GM18511 (cell line): ENCODE results near the gene NFIA.
"Not testable (repeated sequence)": the region's sequence is repeated elsewhere in the genome, so short reads cannot be mapped to it uniquely, and the experiment has no call there.

Experiments
- ATAC-seq: cut with Tn5 transposase; IDR thresholded peaks from one replicate; pipeline ENCODE4 v1.9.1; 2021; ENCODE audit warnings: mild to moderate bottlenecking, moderate library complexity; ENCODE audit not compliant: unreplicated experiment

NFIA gene

DNA sequence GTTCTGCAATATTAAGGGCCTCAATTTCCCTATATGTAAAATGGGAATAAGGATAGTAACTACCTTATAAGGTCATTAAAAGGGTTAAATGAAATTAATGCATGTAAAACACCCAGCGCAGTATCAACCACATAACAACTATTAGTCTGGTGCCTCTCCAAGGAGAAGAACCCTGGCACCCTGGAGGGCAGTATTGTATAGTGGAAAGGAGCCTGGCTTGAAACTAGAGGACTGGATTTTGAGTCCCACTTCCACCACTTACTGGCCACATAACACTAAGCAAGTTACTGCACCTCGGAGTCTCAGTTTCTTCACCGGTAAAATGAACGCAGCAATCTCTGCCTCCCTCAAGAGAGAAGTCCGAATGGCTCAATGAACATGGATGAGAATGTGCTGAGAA, 385.5 kb downstream of the NFIA start:
- ATAC-seq = not testable (repeated sequence)

DNA sequence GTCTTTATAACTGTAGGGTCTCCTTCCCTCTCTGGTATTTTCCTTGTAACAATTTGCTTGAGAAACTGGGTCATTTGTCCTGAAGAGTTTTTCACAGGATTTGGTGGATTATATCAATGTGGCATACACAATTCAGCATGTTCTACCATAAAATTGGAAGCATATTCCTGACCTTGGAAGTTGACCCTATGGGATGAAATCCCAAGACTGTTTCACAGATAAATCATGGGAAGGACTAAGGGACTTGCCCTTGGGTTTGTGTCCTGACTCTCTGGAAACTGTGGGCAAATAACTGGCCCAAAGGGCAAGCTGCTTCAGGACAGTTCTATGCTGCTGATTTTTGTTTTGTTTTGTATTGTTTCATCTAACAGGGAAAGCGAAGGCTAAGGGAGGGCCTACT, 387.0 kb downstream of the NFIA start:
- no peak for ATAC-seq

DNA sequence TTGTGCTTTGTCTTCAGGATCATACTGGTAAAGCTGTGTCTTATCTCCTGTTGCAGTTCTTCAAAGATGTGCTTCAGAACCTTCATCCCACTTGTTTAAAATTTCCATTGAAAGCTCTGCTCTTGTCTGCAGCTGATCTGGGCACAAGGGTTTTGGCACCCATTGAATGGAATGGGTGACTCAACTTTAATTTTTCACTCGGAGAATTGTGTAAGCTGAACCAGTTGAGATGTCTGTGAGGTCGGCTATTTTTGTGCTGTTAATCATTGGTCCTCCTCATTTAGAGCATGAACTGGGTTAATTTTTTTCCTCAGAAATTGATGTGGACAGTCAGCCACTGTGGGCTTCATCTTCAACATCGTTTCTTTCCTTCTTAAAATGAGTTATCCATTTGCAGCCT, 390.5 kb downstream of the NFIA start:
- ATAC-seq = no peak

- ATAC-seq = no peak
Observed at GRCh38 chr1:61474269-61474817, 392.0 kb downstream of the NFIA start.

DNA sequence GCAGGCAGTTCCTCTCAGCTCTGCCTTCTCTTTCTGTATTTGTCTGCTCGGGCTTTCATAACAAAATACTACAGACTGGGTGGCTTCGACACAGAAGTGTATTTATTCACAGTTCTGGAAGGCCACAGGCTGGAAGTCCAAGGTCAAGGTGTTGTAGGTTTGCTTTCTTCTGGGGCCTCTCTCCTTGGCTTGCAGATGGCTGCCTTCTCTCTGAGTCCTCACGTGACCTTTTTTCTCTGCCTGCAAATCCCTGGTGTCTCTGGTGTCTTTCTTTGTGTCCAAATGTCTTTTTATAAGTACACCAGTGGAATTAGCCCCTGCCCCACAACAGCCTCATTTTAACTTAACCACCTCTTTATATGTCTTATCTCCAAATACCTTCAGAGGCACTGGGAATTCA, 392.6 kb downstream of the NFIA start:
- no peak for ATAC-seq

DNA sequence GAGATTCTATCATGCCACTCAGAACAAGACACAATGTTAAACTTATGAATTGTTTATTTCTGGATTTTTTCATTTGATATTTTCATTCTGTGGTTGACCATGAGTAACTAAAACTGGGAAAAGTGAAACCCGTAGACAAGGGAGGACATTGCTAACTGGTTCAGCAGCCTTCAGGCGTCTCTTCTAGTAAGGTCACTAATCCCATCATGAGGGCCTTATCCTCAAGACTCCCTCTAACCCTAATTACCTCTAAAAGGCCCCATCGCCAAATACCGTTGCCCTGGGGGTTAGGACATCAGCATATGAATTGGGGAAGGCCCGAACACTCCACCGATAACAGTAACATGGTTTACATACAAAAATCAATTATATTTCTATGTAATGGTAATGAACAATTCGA, 394.9 kb downstream of the NFIA start:
- no peak for ATAC-seq

DNA sequence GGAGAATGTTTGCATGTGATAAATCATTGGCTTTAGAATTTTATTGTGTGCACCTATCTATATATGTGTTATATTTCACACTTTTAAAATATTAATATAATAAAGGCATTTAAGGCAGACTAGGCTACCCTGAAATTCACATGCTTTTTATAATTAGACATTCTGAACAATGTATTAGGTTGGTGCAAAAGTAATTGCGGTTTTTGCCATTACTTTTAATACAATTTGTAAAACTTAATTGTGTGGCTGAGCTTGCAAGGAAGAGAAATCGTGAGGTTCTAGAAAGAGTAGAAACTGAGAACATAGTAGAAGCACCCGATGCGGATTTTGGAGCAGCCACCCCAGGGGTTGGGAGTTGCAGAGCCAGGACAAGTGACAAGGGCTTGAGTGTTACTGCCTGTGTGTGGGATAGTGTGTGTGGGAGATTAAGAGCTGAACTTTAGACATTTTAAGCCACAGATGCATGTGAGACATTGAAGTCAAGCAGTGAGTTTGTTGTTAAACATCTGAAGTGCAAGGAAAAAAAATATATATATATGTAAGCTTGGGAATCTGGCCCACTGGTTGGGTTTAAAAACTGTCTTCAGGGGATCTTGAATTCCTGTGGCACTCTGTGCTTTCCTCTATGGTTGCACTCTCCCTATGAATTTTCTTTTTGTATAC, 398.0 kb downstream of the NFIA start:
- no peak for ATAC-seq

DNA sequence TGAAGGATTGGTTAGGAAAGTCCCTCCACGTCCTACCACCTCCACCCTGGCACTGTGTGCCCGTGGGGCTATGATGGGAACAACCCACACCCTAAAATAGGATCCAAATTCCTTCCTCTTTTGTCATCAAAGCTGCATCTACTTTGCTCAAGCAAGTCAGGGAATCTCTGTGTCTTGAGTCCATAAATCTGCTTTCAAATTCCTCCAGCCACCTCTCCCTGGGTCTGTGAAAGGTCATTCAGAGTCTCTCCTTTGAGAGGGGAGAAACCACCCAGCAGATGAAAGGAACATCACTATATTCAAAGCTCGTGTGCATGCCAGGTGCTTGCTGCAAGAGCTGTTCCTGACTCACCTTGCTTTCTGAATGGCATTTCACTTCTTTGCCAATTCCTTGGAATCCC, 399.0 kb downstream of the NFIA start:
- ATAC-seq = no peak

DNA sequence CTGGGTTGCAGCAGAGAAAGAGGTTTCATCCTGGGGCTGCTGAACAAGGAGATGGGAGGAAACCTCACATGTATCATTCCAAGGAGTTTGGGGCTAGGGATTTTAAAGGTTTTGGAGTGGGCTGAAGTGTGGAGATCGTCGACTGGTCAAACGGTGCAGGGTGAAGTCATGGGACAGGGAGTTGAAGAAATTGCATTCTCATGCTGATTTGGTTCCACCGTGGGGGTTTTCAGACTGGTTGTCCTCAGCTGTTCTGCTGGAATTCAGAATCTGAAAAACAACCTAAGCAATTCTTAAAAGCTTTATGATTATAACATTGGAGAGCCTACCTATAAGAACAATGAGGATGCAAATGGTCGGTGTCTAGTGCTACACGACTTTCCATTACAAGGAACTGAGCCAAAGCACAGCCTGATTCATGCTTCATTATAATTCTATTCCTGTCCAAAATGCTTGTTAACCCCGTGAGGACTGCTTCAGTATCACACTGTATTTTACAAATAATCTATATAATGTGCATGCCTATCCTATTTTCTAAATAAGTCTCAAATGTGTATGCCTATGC, 399.9 kb downstream of the NFIA start:
- ATAC-seq = no peak

DNA sequence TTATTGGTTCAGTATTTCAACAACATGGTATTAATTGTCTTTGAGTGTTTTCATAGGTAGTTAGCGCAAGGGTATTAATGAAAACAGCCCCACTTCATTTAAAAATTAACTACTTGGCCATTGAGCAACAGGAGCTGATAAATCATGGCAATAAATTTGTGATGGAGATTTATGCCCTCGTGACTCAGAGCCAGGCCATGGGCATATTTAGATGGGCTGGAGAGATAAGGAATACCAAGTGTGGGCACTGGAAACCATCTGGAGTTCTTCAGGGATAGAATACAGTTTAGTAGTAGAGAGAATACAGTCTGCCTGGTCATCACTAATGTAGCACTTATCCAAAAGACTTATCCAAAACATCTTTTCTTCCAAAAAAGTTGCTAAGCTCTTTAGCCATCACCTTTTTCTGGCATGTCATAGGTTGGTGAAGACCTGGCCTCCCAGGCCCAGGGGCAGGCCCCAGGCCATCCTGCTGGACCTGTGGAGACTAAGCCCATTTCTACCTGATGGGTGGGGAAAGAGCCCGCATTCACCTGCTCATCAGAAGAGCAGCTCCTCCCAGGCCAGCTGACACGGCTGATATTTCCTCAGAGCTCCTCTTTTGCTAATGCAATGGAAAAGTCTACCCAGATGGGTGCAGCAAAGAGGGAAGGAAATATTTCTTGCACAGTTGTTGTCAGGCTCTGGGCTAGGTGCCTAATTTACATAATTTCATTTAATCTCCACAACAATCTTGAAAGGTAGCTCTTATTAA, 404.6 kb downstream of the NFIA start:
- no peak for ATAC-seq

DNA sequence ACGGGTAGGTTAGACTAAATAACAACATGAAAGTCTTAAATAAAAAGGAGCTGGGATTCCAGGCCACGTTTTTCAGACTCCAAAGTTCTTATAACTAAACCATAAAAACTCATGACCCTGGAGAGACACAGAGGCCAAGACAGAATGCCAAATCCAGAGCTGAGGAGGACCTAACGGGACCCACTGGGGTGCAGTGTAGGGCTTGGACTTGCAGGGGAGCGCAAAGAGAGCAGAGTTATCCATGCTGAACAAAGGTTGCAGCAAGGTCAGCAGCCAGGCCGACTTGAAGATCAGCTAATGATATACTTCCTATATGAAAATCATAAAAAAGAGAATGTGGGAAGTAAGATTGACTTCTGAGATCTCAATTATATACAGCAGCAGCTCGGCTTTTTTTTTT, 405.4 kb downstream of the NFIA start:
- ATAC-seq = no peak

GRCh38 chr1:61490924-61491323, 408.6 kb downstream of the NFIA start:
- no peak for ATAC-seq

DNA sequence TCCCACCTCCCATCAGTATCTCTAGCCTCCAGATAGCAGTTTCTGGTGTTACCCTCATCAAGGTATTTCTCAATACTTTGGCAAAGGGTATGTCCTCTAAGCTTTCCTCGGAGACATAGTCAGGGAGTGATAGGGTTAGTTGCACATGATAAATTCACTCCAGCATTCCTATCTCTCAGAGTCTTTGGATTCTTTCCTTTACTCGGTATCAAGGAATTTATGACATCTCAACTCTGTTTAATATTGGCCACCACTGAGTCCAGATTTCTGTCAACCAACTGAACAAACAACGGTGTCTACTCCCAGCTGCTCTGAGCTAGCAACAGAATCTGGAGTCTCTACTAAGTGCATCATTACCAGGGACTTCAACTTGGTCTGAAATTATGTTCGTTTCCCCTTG, 409.1 kb downstream of the NFIA start:
- no peak for ATAC-seq

DNA sequence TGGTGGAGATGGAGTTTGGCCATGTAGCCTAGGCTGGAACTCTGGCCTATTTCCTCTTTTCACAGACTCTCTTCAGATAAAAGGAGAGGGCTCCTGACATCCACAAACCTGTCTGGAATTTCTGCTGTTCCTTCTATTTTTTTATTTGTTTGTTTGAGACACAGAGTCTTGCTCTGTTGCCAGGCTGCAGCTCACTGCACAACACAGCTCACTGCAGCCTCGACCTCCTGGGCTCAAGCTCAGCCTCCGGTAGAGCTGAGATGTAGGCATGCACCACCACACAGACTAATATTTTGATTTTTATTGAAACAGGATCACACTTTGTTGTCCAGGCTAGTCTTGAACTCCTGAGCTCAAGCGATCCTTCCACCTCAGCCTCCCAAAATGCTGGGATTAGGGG, 411.6 kb downstream of the NFIA start:
- ATAC-seq = no peak

DNA sequence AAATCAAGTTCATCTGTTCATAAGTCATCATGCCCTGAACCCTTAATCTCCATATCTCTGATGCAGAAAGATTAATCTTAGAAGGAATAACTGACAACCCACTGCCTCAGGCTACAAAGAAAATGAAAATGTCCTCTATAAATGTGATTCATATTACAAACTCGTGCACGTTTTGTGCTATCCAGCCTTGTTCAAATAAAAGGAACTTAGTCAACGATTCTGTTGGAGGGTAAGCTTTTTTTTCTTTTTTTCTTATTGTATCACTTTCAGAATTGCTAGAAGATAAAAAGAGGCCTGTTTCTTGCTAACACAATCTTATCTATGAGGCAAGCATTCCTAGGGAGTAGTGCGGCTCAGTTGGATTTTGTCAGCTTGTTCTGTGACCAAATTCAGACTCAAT, 414.1 kb downstream of the NFIA start:
- no peak for ATAC-seq

DNA sequence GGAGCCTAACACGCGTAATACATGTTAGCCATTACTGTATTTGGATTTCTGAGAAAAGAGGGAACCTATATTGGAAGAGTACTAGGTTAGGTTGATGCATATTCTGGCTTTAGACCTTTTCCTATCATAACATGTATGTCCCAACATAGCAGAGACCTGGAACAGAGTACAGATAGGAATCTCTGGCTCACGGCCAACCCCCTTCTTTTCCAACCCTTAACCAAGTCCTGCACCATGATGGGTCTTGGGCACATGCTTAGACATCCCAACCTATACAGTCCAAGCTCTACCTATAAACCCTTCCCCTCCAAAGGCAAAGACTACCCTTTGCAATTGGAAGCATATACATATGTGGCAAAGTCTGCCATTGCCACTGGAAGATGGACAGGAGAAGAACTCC, 414.7 kb downstream of the NFIA start:
- ATAC-seq = no peak

DNA sequence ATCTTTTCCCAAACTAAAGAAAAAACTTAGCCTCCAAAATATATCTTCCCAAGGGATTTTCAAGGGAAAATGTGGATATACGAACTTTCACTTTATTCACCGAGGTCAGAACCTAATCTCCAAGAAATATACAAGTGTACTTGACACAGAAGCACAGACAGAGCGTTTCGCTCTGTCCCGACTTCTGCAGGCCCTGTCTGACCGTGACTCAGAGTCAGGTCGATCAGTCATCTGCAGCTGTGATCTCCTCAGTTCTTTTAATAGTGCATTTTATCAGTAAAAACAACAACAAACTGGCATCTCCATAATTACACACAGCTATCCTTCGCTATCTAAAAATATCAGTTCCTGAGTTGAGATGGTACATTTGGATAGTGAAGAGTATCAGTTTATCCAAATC, 416.0 kb downstream of the NFIA start:
- ATAC-seq = no peak

- ATAC-seq = no peak
Observed at GRCh38 chr1:61501971-61502916, 419.9 kb downstream of the NFIA start.

GRCh38 chr1:61504305-61504704, 421.9 kb downstream of the NFIA start:
- no peak for ATAC-seq

DNA sequence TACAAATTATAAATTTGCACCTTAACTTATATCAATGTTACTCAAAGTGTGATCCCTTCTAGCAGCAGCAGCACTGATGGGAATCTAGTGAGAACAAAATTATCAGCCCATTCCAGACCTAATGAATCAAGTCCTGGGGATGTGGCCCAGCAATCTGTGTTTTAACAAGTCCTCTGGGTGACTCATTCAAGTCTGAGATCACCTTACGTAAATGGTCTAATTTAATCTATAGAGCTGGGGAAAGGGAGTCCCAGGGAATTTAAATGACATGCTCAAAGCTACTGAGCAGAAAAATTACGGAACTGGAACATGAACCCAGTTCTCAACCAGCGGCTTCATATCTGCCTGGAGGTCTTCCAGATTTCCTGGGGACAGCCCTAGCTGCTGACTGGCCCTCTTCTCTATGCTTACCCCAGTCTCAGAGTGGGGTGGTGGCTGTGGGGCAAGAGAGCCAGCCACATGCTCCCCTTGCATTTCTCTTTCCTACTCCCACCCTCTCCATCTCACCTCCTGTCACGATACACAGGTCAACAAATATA, 422.6 kb downstream of the NFIA start:
- no peak for ATAC-seq

GRCh38 chr1:61506236-61506635, 423.9 kb downstream of the NFIA start:
- ATAC-seq = no peak
